M059J (cell line): Measurements from ENCODE around the gene AARS2. TPM values are rescaled to one million over a fixed set of nuclear protein-coding genes. Genes with fewer than 3 reads are reported as not detected.

Experiments used
- DNase-seq: peaks from one replicate; pipeline ENCODE4 v3.0.0-alpha.2; 2012; ENCODE audit warnings: low read depth
- total RNA-seq: library from RNA; depleted of rRNA; stranded (reverse); fragments of >200 nt; shearing (Covaris generic); gene quantifications from 2 replicates; pipeline ENCODE4 v1.2.3, GENCODE V29; 2014

The AARS2 gene
- total RNA-seq, 1 experiment from 2014 or later: 19.0 TPM

GRCh38 chr6:44300292-44300823 is 12.8 kb downstream of the AARS2 start:
- no peak for DNase-seq

GRCh38 chr6:44298864-44299263 is 14.3 kb downstream of the AARS2 start:
- DNase-seq: no peak

DNA sequence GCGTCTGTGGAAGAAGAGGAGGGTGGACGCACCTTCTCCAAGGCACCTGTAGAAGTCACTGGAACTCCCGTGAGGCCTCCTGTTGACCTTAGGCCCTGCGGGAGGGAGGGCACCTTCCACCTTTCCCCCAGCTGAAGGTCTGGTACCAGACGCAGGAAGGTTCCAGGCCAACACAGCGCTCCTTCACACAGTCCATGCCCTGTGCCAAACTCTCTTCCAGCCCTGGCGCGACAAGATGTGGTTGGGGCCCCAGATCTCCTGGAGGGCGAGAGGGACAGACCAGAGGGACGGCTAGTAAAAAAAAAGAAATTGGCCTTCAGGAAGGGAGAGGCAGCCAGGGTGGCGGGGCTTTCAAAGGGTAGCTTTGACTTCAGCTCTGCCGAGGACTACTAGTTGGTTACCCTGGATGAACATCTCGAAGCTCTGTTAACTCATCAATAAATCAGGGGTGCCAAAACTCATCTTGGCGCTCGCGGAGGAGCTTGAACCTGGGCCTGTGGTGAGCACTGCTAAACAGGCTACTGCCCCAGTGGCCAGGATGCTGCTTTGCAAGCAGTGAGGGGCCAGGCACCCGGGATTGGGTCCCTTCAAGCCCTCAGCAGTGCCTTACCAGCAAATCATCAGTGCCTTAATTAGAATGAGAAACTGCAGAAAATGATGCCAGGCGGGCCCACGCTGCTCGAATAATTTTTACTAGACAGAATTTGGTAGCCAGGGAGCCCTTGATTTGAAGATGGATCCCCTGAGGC is 14.9 kb downstream of the AARS2 start:
- peak; percentile 13 for DNase-seq

DNA sequence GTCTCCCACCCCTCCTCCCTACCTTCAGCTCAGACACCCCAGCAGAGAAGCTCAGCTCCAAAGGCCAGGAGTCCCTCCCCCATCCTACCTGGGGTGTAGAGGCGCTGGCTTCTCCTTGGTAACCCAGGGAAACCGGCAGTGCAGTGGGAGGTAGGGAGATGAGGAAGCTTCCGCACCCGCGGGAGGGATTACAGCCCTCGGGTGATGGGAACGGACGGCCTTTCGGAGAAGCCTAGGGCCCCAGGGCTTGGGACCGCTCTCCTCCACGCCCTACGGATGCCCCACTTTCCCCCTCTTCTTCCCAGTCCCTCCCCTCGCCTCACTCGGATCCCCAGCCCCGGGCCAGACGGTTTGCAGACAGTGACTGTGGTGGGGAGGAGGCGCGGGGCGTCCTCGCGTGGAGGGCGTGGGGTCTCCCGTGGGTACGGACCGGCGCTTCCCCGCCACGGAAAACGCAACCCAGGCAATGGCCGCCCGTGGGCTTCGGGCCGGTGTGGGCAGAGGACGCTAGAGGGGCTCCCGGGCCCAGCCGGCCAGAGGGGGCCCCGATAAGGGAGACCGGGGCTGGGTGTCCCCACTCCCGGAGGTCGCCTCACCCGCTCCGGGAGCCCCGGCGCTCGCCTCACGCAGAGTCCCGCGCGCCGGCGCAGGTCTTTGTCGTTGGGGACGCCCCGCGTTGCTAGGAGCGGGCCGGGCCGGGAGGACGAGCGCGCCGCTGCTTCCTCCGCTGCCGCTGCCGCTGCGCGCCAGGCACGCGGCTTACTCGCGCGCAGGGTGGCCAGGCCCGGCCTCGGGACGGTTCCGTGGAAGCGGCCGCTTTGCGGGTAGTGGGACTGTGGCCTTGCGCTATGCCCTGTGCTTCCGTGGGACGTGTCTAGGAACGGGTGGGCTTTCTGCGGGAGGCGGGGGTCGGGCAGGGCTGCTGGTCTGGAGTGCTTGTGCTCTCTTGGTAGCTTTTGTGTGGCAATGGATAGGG is 15.8 kb downstream of the AARS2 start:
- DNase-seq: peak; percentile 48

DNA sequence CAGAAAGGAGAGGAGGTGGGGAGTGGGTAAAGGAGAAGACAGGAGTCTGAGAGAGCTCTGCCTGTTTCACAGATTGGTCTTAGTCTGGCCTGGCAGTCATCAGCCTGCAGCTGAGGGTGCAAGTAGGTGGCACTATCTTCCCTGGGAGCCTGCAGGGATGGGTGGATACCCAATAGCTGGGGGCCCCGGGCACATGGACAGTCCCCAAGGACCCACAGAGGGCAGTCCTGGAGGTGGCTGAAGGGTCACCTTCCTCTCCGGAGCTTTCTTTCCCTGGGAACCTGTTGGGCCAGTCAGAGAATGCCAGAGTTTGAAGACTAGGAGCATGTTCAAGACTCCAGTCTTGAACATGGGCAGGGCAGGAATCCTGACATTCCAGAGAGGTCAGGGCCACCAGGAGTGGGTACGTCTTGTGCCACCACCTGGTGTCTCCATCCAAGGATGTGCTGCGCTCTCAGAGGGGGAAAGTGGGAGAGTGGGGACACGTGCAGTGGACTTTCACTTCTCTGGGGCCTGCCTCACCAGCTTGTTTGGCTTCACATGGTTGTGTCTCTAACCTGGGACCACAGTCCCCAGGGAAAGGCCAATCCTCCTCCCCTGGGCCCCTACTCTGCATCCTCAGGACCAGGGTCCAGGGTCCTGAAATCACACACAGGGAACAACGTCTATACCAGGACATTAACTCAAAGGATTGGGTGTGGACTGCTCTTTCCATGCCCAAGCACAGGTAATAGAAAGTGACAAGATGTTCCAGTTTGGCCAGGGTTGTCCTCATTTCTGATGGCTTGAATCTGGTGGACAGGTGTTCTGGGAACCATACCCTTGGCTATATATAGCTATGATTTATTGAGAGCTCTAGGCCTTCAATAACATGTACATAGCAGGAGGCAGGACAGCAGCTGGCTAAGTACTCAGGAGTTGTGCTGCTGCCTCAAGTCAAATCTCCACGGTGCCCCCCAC is 18.0 kb downstream of the AARS2 start:
- no peak for DNase-seq

DNA sequence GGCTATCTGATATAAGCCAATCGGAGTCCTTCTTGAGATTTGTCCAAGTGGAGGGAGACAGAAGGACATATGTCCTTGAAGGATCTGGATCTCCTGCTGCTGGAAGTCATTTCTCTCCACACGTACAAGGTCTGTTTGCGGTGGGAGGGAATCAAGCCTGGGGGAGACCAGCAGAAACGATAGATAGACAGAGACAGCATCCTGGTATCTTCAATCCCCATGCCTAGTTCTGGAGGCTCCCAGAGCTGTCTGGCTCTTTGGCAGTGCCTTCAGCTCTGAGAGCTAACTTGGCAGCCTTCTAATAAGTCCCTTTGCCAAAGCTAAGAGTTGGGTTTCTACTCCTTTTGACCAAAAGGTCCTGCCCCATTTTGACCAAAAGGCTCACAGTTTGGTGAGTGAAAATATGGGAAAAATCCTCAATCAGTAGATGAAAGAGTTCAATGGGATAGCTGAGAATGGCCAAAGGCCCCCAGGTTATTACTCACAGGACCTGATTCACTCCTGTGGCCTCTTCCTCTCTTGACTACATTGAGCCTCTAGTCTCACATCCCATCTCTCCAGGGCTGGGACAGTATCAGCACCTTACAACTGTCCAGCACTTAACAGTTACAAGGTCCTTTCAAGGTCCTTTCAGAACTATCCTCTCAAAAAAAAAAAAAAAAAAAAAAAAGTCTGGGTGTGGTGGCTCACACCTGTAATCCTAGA is 20.3 kb downstream of the AARS2 start:
- no peak for DNase-seq

DNA sequence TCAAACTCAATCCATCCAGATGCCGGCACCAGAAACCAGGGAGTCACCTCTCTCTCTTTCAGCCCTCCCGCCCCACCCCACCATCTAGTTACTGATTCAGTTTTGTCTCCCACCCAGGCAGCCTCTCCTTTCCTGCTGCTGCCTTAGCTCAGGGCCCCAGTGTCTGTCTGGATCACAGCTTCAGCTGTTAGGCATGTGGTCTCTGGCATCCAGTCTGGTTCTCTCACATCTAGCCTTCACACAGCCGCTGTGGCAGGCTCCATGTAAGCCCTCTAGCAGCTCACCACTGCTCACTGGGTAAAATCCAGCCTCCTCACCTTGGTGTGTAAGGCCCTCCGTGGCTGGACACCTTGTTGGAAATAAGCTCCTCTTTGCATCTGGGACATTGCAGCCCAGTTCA is 21.3 kb downstream of the AARS2 start:
- DNase-seq: no peak

DNA sequence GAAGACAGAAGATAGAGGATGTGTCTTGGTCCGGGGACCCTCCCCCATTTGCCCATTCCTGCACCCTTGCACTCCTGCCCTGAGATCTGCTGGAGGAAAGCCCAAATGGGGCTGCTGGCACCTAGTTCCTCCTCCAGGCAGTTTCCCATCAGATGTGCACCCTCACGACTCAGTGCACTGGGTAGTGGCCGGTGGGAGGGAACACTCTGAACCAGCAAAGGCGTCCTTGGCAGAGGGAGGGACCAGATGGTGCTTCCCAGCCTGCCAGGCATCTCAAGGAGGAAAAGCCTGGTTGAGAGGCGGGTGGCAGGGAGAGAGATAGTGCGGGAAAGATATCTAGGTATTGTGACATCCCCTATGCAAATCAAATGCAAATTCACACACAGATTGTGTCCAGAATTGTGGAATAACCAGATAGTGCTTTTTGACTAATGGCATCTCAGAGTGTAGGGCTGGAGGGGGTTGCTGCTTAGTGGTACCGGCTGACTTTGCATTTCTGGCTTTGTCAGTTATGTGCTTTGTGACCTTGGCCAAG is 23.4 kb downstream of the AARS2 start:
- no peak for DNase-seq

- no peak for DNase-seq
These were observed 26.4 kb downstream of the AARS2 start for GRCh38 chr6:44286747-44287146.

GRCh38 chr6:44286285-44286565 is 26.9 kb downstream of the AARS2 start:
- DNase-seq: no peak

- DNase-seq: peak; percentile 43
These were observed 27.4 kb downstream of the AARS2 start for GRCh38 chr6:44285552-44286284.

DNA sequence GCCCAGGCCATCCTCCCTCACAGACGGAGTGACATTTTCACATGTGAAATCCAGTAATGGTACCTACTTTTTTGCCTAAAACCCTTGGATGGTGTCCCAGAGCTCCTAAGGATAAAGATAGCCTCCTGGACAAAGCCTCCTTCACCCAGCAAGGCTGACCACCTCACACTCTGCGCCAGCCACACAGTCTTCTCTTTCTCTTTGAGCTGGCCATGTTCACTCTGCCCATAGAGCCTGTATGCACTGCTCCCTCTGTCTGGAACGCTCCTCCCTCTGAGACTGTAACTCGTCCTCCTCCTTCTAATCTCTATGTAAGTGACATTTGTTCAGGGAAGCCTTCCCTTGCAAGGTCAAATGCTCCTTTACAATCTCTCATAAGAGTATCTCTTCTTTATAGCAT is 28.3 kb downstream of the AARS2 start:
- DNase-seq: no peak

DNA sequence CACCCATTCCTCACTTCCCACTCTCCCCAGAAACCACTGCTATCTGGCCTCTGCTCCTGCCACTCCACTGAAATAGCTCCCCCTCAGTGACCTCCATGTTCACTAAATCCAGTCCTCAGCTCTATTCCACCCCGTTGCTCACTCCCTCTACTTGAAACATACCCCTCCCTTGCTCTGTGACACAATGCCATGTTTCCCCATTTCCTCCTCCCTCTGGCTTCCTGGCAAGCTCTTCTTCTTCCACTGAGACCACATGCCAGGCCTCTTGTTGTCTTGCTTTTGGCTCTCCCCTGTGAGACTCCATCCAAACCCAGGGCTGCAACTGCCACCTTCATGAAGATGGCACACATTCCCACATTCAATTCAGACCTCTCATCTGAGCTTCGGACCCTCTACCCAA is 29.0 kb downstream of the AARS2 start:
- DNase-seq: no peak

DNA sequence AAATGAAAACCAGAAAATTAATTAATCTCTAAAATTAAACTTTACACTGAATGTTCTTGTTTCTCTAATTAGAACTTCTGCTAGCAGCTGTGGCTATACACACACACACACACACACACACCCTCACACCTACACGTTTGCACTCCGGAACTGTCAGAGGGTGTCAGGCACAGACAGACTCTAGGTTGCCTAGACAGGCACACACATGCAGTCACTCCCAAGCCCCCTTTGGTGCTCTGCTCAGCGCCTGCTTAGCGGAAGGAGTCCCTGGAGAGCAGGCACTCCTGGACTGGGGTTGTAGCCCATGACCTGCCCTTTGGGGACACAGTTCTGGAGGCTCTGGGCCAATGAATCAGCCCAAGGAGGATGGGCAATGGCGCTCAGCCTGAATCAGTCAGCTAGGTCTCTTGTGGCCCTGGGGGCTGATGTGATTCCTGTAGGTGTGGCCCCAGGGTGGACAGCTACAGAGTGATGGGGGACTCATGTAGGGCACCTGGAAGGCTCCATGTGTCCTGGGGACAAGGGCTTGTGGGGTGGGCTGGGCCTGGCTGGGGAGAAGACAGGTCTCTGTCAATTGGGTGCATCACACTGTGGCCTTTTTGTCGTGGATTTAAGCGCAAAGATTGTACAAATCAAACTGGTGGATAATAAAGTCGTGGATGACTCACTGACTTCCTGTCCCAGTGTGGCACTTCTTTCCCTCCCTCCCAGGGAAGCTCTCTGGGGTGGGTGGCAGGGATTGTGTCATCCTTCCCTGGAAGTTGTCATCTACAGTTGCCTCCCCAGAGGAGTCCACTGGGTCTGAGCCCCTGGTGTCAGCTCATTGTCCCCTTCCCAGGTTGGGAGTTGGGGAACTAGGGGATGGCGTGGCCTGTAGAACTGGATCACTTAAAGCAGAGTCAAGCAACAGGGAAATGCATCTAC is 34.1 kb downstream of the AARS2 start:
- peak; percentile 73 for DNase-seq

GRCh38 chr6:44278315-44278714 is 34.8 kb downstream of the AARS2 start:
- DNase-seq: no peak

DNA sequence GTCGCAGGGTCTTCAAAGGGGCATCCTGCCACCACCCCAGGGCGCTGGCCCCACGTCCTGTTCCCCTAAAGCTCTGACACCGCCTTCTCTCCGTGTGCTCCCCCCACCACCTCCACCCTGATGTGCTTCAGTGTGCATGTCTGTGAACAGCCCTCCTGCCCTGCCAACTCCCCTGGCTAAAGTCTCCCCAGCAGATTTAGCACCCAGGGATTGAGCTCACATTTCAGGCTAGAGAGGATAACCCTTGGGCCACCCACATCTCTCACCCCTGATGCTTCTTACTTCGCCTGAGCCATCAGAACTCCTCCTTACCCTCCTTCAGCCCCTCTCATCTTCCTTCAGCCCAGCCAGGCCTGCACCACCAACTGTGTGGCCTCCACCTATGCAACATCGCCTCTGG is 35.4 kb downstream of the AARS2 start:
- no peak for DNase-seq

DNA sequence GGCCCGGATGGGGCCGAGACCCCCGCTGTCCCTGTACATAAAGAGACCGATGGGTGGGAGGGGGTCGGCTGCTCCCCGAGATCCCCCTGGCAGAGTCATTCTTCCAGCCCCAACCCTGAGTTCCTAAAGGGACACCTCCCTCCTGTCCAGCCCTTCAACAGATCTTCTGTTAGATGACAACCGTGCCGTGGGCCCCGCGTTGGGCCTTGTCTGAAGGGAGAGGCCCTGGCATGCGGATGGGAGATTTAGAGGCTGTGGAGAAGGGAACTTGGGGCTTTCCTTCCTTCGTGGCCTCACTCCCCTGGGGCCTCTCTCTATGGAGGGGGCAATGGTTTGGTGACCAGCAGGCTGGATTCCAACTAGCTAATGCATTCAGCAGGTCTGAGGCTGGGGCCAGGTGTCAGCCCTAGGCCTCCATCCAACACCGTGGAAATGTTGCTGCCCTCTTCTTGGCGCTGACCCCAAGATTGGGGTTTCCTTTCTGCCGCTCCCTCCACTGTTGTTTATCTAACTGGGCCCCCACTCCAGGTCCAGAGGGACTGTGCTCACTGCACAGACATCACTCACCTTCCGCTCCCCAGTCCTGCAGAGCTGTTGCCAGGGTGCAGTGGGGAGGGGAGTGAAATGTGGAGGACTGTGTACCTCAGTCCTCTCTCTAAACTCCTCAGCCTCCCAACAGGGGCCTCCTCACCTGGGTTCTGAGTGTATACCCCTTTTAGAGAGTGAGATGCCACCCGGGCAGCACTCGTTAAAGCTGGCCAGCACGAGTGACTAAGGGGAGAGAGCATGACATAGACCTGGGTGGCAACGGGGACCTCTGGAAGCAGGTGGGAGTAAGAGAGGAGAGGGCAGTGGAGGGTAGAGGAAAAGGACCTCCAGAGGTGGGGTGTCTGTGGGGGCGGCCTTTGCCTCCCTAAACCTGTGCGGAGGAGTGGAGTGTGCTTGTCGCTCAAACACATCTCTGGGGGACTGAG is 36.2 kb downstream of the AARS2 start:
- DNase-seq: no peak
